Stimulated activated CD4-positive, alpha-beta T cell treated with anti-CD3 and anti-CD28 coated beads, TNF-alpha, amount 100 ng/mL, for 4 hours (primary cell): ENCODE measurements around the gene GATAD2B.
A peak's percentile ranks its signal among the peaks of the same experiment; 100 is the strongest.

Experiments used
- DNase-seq, 3 experiments: peaks; one replicate each; pipeline ENCODE4 v3.0.0-alpha.2; 2020; ENCODE audit warnings: low read depth in 3 of 3

GATAD2B gene

DNA sequence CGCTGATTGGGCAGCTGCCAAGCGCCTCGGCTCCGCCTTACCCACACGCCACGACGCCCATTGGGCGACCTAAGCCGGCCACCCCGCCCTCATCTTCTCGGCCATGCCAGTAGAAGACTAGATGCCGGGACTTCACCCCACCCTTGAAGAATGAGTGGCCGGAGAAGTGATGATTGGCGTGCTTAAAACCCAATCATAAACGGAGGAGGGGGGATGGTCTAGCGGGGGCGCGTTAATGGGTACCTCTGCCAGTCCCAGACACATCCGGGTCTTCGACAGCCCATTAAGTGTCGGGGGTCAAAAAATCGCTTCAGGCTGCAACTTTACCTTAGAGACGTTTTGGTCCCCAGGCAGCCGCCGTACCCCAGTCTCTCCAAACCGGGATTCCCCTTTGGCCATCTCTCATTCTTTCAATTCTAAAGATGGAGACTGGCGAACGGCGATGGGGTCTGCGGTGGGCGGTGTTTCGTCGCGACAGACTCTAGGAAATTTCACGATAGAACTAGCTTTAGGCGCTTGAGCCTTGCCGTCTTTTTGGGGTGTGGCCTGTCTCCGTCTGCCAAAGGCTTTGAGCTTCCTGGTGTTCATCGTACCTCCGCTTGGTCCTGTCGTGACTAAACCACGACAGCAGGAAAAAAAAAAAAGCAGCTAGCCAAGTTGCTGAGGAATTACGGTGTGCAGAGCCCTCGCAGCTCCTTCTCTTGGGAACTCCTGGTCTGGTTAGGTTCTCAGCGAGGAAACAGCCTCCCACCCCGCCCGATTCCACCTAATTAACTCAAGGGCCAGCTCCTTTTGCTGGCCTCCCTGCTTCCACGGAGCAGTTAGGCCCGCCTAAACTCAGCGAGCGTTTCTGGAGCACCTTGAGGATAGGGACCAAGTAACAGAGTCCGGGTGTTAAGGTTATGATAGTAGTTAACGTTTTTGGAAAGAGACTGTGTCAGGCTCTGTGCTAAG is at the start of gene GATAD2B:
Gene GATAD2B, minus strand, starts transcription at position 1 of the 954 bp plus-strand sequence. CDS start 94,625 bp downstream, outside the sequence.
- DNase-seq: peak; percentile 89 to 98 (median 95)

- DNase-seq: no peak
Observed at GRCh38 chr1:153970346-153970745, 47.6 kb upstream of the GATAD2B start.

DNA sequence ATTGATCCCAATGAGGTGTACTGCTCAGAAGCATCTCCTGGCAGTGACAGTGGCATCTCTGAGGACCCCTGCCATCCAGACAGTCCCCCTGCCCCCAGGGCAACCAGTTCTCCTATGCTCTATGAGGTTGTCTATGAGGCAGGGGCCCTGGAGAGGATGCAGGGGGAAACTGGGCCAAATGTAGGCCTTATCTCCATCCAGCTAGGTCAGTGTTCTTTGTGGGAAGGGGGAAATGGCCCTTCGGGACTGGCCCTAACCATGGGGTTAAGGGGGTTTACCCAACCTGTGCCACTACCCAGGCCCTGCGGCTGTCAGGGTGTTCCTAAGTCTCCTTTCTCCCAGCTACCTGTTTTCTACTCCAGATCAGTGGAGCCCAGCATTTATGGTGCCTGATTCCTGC is 46.2 kb upstream of the GATAD2B start:
- DNase-seq: no peak

- DNase-seq: no peak
Observed at GRCh38 chr1:153968408-153968807, 45.6 kb upstream of the GATAD2B start.

DNA sequence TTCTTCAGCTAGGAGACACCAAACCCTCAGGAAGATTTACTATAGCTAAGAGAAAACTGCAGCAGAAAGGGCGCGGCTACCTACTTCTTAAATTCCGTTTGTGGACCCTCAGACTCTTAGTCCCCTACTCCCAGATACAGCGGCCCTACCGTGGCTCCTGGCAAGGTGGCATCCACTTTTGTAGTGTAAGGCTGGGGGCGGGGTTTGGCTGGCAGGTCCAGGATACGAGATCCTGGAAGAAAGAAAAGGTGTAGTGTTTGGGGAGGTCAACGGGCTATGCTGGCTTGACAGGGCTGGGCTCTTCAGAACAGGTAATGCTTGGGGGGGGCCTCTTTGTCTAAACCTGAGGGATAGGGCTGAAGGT is 45.2 kb upstream of the GATAD2B start:
- no peak for DNase-seq

- DNase-seq: peak; percentile 50 to 61 (median 60)
Observed at GRCh38 chr1:153967107-153967999, 44.6 kb upstream of the GATAD2B start, which contains the start of gene CREB3L4. CREB3L4 (plus strand) TSS chr1:153967902; CDS start chr1:153968526, 624 bp downstream.

DNA sequence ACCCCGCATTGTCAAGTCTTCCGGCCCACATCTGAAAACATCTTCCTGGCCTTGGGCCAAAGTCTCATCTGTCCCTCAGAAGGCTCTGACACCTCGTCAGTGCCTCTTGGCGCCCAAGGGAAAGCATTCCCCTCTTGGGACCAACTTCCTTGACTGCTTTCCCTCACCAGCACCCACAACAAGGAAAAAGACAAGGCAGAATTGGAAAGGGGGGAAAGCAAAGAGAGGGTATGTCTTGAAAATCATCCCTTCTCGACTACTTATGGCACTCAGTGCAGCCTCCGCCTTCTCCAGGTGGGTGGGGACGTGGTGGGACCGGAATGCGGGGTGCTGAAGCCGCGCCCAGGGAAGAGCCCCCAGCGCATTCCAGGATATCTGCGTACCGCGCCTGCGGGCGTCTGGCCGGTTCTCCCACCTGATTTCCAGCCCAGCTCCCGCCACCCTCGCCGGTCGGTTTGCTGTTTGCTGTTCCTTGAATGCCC is 41.1 kb upstream of the GATAD2B start:
- DNase-seq: no peak

DNA sequence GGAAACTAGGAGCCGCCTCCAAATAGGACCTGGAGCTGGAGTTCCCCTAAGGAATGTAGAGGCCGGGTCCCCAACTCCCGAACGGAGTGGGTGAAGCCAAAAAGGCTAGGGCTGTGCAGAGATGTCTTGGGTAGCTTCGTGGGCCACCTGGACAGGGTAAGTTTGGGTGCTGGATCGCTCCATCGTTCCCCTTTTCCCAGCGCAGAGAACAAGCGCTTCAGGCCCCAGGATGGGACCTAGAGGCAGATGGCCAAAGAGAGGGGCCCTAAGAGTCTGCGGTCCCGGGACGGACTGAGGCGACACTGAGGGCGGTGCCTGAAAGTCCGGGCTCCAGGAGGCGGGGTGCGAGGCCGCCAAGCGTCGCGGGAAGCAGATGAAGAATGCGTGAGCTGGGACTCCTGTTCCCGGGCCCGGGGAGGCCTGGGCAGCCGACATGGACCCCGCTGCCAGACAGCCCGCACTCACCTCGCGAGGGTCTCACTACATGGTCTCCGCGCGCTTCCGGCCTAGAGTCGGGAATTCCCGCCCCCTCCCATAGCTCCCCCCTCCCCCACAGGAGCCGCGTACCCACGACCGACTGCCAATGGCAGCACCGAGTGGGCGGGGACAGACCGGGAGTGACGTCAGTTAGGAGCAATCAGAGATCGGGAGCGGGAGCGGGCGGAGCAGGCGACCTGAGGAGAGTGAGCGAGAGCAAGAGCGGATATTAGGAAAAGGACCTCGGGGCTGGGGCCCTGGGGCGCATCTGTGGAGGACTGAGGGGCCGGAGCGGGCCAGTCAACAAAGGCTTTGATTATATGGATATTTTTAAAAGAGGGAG is 40.5 kb upstream of the GATAD2B start, which contains the start of gene SLC39A1:
Gene SLC39A1, minus strand, starts transcription at position 508 of the 820 bp plus-strand sequence. CDS start 822 bp downstream, outside the sequence.
- DNase-seq: peak; percentile 88 to 90 (median 89)

GRCh38 chr1:153962088-153963029 is 39.6 kb upstream of the GATAD2B start:
- DNase-seq: no peak

GRCh38 chr1:153961421-153961820 is 38.6 kb upstream of the GATAD2B start:
- no peak for DNase-seq

- DNase-seq: no peak
Observed at GRCh38 chr1:153960206-153960605, 37.4 kb upstream of the GATAD2B start.

- no peak for DNase-seq
Observed at GRCh38 chr1:153959454-153959853, 36.7 kb upstream of the GATAD2B start.

GRCh38 chr1:153958961-153959260 is 36.1 kb upstream of the GATAD2B start:
- no peak for DNase-seq

- DNase-seq: peak; percentile 94 to 95 (median 94)
Observed at GRCh38 chr1:153958111-153958960, 35.6 kb upstream of the GATAD2B start, which contains the start of gene CRTC2. CRTC2 (minus strand) TSS chr1:153958612; CDS start chr1:153958497, 115 bp downstream.

DNA sequence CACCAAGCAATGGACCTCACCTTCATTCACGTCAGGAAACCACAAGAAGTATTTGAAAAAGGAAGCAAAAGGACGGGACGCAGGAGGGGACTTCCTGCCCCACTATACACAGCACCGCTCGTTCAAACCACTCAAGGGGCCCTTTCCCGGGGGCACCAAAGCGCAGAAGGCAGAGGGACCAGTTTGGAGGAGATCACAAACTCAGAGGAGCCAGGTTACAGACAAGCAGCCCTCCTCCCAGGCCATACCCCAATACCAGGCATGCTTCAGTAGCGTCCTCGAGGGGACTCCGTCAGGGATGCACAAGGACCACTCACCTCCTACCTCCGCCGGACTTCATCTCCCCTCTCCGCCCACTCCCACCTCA is 35.0 kb upstream of the GATAD2B start:
- no peak for DNase-seq

DNA sequence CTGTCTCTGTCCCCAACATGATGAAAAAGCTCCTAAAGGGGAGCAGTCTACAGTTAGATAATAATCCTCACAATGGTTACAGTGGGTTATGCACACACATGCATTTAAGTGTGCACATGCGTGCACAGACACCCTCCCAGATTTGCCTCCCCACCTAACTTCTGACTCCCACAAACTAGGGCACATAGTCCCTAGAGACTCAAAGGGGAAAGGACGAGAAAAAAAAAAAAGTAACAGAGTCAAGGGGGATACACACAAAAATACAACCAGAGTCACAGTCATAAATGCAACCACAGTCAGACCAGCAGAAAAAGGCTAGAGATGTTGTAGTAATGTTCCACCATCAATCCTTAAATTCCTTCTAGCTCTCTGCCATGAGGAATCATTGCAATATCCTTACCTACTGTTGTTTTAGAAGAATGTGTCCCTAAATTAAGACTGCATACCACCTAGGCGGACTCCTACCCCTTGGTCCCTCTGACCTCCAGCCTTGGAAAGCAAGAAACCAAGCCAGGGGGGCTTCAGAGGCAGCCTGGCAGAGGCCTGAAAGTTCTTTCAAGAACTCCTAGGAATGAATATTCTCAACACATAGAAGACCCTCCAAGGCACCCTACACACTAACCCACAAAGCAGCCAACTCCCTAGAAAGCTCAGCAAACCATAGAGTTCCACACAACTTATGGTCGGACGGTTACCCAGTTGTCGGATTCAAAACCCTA is 34.4 kb upstream of the GATAD2B start:
- no peak for DNase-seq

GRCh38 chr1:153954826-153955225 is 32.1 kb upstream of the GATAD2B start:
- DNase-seq: no peak

- DNase-seq: no peak
Observed at GRCh38 chr1:153953859-153954365, 31.1 kb upstream of the GATAD2B start.
